Ovary (tissue), 9 donors: Measurements from ENCODE around the gene SRRM5. TPM values are rescaled to one million over a fixed set of nuclear protein-coding genes. Genes with fewer than 3 reads are reported as not detected.

Experiments used
- DNase-seq, 5 donors: peaks; one replicate each; pipeline ENCODE4 v3.0.0-alpha.2; 2019 to 2020
- H3K27ac ChIP-seq, 2 donors: fragments of 200-600 bp; one replicate each; pipeline versions ENCODE4 v1.5.1 to v1.8.0; 2019 to 2022
- H3K27me3 ChIP-seq: fragments of 200-600 bp; one replicate; pipeline ENCODE4 v1.8.0; 2022
- H3K36me3 ChIP-seq: fragments of 200-600 bp; sonication (generic); one replicate; pipeline ENCODE4 v1.5.1; 2019
- H3K4me1 ChIP-seq: one replicate; pipeline ENCODE4 v1.8.1; 2013; ENCODE audit warnings: mild to moderate bottlenecking, moderate library complexity; ENCODE audit not compliant: insufficient read depth
- H3K4me3 ChIP-seq: fragments of 200-600 bp; sonication (generic); one replicate; pipeline ENCODE4 v1.5.1; 2017
- H3K9me3 ChIP-seq, 2 donors: fragments of 200-600 bp in 1 of 2; sonication (generic) in 1 of 2; one replicate each; pipeline versions ENCODE4 v1.5.1 to v1.8.1; 2013 to 2019; ENCODE audit warnings: mild to moderate bottlenecking in 1 of 2, moderate library complexity in 1 of 2
- EP300 ChIP-seq: sonication (generic); formaldehyde crosslinking; IDR thresholded peaks from one replicate; pipeline ENCODE4 v1.6.1; 2017; ENCODE audit warnings: antibody characterized with exemption
- POLR2A ChIP-seq: fragments of 450-650 bp; IDR thresholded peaks from one replicate; pipeline ENCODE4 v1.6.1; 2017; ENCODE audit warnings: antibody characterized with exemption, mild to moderate bottlenecking, moderate library complexity
- WGBS, 3 donors: extraction: QIAGEN DNeasy Blood & Tissue Kit in 1 of 3; methylation state at CpG; one replicate each; pipeline versions ENCODE4 v1.1.5 to v1.1.7; 2013 to 2017; 5-methylcytosine and 5-hydroxymethylcytosine counted together
- intact Hi-C, 4 donors: fragments of 100-400 bp; cut with DNase I; formaldehyde crosslinking; loops; one replicate each; pipeline versions ENCODE4 v1.11.0 to v1.15.1; 2022 to 2023
- polyA plus RNA-seq, 2 donors: library from polyadenylated mRNA; stranded (reverse); fragments of 200-250 nt in 1 of 2; fragments of 350-450 nt in 1 of 2; fragmentation: Illumina TruSeq in 1 of 2; extraction: RNeasy Lipid Tissue Mini Kit (QIAGEN cat#74804) in 1 of 2; gene quantifications; one replicate each; pipeline ENCODE4 v1.2.3, GENCODE V29; 2013 to 2014
- total RNA-seq, 7 donors: library from RNA; depleted of rRNA in 2 of 7; stranded (reverse); fragments of >200 nt in 2 of 7; fragmentation: NEBNext Ultra II Directional in 3 of 7; extraction: Animal tissue kit (Norgen Biotek cat#: 25700) in 3 of 7; gene quantifications; one replicate each; pipeline versions ENCODE4 v1.1.0 to v1.2.4, GENCODE V29; 2016 to 2023
- TF ChIP-seq, protein P1 (sequence below), 3 donors: fragments of 450-650 bp in 2 of 3; fragments of 200-600 bp in 1 of 3; IDR thresholded peaks; one replicate each; pipeline versions ENCODE4 v1.5.1 to v1.8.0; 2016 to 2022; ENCODE audit warnings: antibody characterized with exemption in 3 of 3, mild to moderate bottlenecking in 1 of 3
- donor health status: DM: no; HTN: no; CAD: no; lungs with moderate emphysema.
- donor health status: DM: no; HTN: no; CAD: no.
- donor health status: Bipolar disorder and iron deficiency.
- donor health status: DM: yes; HTN: yes; CAD: no.
- donor health status: DM: no; HTN: no; CAD: no.
- donor health status: DM: yes; HTN: yes; CAD: no.

SRRM5 gene
- total and polyA plus RNA-seq, 9 donors: 0.10 to 0.73 (median 0.33) TPM

DNA sequence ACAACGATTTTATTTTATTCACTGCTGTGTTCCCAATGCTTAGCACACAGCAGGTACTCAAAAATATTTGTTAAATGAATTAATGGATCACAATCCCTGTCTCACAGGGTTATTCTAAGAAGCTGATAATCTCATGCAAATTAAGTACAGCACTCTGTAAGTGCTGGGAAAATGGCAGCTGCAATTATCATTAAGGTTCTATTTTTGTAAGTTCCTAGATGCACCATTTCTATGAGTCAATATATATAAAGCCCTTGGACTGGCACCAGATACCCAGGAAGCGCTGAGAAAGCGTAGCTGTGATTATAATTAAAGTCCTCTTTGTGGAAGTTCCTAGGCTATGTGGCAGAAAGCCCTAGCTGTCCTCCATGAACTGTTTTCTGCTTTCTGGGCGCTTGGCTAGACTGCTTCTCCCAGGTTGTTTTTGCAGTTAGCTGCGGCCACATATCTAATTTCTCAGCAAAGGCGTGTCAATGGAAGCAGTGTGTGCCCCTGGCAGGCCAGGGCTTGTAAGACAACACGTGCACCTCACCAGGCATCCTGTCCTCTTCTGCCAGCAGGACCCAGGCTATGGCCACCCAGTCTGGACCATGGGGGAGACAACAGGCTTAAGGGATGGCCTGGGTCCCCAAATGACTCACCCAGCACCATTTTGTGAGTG, 5.2 kb upstream of the SRRM5 start:
- no peak overlapping the region for H3K4me3 ChIP-seq
- H3K27ac ChIP-seq: no peak overlapping the region
- intact Hi-C loops: loop anchor here in 1 of 4 donors (10.0 kb wide), 1 partner anchor 48 kb away; no protein-coding TSS in a partner anchor
- WGBS, 3 donors: 83 to 85% (median 85%) methylated on average over 7 of the region's 7 CpGs
- no peak for DNase-seq
- TF ChIP-seq, protein P1, sequence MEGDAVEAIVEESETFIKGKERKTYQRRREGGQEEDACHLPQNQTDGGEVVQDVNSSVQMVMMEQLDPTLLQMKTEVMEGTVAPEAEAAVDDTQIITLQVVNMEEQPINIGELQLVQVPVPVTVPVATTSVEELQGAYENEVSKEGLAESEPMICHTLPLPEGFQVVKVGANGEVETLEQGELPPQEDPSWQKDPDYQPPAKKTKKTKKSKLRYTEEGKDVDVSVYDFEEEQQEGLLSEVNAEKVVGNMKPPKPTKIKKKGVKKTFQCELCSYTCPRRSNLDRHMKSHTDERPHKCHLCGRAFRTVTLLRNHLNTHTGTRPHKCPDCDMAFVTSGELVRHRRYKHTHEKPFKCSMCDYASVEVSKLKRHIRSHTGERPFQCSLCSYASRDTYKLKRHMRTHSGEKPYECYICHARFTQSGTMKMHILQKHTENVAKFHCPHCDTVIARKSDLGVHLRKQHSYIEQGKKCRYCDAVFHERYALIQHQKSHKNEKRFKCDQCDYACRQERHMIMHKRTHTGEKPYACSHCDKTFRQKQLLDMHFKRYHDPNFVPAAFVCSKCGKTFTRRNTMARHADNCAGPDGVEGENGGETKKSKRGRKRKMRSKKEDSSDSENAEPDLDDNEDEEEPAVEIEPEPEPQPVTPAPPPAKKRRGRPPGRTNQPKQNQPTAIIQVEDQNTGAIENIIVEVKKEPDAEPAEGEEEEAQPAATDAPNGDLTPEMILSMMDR (IDR thresholded peaks at IDR 0.05): no peak
- TF ChIP-seq POLR2A (no peak), EP300 (no peak)
- H3K9me3 ChIP-seq: no peaks in the 10 kb centered on the region
- no peaks in the 10 kb centered on the region for H3K36me3 ChIP-seq
- no peaks in the 10 kb centered on the region for H3K4me1 ChIP-seq
- H3K27me3 ChIP-seq: no peaks in the 10 kb centered on the region

DNA sequence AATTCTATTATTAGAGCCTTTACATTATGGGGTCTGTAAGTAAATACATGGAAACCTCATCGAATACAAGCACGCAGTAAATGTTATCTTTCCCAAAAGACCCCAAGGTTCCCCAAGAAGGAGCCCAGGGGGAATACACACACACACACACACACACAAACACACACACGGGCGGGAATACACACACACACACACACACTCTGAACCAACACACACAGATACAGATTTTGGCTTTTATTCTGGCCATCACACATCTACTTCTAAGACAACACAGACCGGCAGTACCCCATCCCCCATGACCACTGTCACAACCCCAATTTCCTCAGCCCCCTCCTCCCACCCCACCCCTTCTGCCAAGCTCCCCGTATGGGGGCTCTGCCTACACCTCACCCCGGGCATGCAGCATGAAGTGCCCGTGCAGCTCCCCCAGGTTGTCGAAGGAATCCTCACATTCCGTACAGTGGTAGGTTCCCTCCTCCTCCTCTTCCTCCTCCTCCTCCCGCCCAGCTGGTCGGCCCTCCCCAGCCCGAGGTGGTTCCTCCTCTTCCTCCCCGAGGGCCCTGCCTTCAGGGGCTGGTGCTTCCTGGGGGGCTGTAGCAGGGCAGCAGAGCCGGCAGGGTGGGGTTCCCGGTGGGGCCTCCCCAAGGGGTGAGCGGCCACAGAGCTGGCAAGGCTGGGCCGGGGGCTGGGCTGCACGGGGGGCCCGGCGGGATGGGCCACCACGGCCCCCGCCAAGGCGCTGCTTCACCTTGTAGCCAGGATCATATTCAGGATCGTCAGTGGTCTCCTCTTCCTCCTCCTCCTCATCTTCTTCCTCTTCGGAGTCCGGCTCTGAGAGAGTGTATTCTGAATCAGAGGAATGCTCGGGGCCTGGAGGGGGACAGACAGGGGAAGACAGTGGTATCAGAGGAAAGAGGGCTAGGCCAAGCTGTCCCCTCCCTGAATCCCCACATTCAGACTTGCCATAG, 4.4 kb upstream of the SRRM5 start:
- no peaks in the 10 kb centered on the region for H3K36me3 ChIP-seq
- DNase-seq: no peak
- WGBS, 3 donors: 65 to 66% (median 66%) methylated on average over 28 of the region's 28 CpGs

DNA sequence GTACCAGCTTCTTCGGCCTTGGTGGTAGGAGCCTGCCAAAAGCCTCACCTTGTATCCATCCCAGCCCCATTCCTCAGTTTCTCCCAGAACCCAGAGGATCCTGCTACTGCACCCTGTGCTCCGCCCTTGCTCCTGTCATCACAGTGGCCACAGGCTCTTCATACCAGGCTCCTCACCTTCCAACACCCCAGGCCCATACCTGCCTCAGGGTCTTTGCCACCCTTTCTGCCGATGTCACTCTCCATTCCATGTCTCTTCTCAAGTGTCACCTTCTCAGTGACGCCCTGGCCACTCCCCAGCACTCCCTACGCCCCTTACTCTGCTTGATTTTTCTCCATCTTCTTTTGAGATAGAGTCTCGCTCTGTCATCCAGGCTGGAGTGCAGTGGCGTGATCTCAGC, 2.0 kb upstream of the SRRM5 start:
- no peak for DNase-seq
- Histone ChIP-seq H3K36me3 (no peaks in the 10 kb centered on the region), H3K4me3 (no peak overlapping the region), H3K9me3 (no peaks in the 10 kb centered on the region), H3K27me3 (no peaks in the 10 kb centered on the region), H3K4me1 (no peaks in the 10 kb centered on the region), H3K27ac (no peak overlapping the region)
- WGBS, 3 donors: 79 to 92% (median 90%) methylated on average over 7 of the region's 7 CpGs
- TF ChIP-seq POLR2A: no peak
- no peak for TF ChIP-seq EP300
- TF ChIP-seq, protein P1 (IDR thresholded peaks at IDR 0.05): no peak
- intact Hi-C loops: loop anchor here in 1 of 4 donors (10.0 kb wide), 1 partner anchor 45 kb away; no protein-coding TSS in a partner anchor

More for the DNA sequence above, 4.4 kb upstream of the SRRM5 start:
- TF ChIP-seq POLR2A: no peak
- TF ChIP-seq EP300: no peak
- TF ChIP-seq, protein P1 (IDR thresholded peaks at IDR 0.05): no peak
- Histone ChIP-seq H3K9me3 (no peaks in the 10 kb centered on the region), H3K27me3 (no peaks in the 10 kb centered on the region), H3K27ac (no peak overlapping the region), H3K4me3 (no peak overlapping the region), H3K4me1 (no peaks in the 10 kb centered on the region)
- intact Hi-C loops: loop anchor here in 1 of 4 donors (10.0 kb wide), 1 partner anchor 47 kb away; no protein-coding TSS in a partner anchor

DNA sequence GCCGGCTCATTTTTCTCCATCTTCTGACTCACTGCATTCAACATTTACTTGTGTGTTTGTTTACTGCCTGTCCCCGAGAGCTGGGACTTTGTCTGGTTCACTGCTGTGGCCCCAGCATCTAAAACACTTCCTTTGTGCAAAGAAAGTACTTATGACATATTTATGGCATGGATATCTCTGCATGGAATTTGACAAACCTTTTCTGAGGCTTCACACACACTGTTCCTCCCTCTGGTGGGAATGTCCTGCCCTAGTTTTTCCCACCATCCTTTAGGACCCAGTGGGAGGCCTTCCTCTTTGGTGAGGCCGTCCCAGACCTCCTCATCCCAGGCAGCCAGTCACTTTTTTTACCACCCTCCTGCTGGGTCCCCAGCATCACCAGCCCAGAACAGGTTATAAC, 1.4 kb upstream of the SRRM5 start:
- intact Hi-C loops: no loop called here
- Histone ChIP-seq H3K9me3 (no peaks in the 10 kb centered on the region), H3K4me1 (no peaks in the 10 kb centered on the region), H3K4me3 (no peak overlapping the region), H3K27ac (no peak overlapping the region), H3K36me3 (no peaks in the 10 kb centered on the region), H3K27me3 (no peaks in the 10 kb centered on the region)
- no peak for TF ChIP-seq POLR2A
- TF ChIP-seq, protein P1 (IDR thresholded peaks at IDR 0.05): no peak
- no peak for TF ChIP-seq EP300
- 60 to 73% (median 69%) methylated on average over 3 of the region's 3 CpGs for WGBS, 3 donors
- no peak for DNase-seq
